Astrocyte of the spinal cord (primary cell): Measurements from ENCODE around the gene EYA3.

Experiments
- DNase-seq: peaks from one replicate; pipeline ENCODE4 v3.0.0; 2011; ENCODE audit warnings: low read depth, low spot score
- H3K4me3 ChIP-seq: 2 replicates; pipeline ENCODE4 v1.5.1; 2011; ENCODE audit warnings: low read depth, mild to moderate bottlenecking, low read length, moderate library complexity
- CTCF ChIP-seq: IDR thresholded peaks from 2 replicates; pipeline ENCODE4 v1.5.1; 2012; ENCODE audit warnings: low read depth, mild to moderate bottlenecking, low read length, inconsistent platforms
- in situ Hi-C: cut with HindIII; loops from 2 replicates; pipeline ENCODE4 v1.10.0; 2017; ENCODE audit warnings: low sequenced_read_pairs

The EYA3 gene

GRCh38 chr1:28036431-28036830 lies 52.0 kb downstream of the EYA3 start:
- TF ChIP-seq CTCF: no peak
- in situ Hi-C loops: no loop called here

GRCh38 chr1:28035420-28035819 lies 53.0 kb downstream of the EYA3 start:
- H3K4me3 ChIP-seq: no peak overlapping the region
- in situ Hi-C loops: no loop called here
- no peak for DNase-seq
- no peak for TF ChIP-seq CTCF

More at GRCh38 chr1:28036431-28036830, 52.0 kb downstream of the EYA3 start:
- no peak overlapping the region for H3K4me3 ChIP-seq
- DNase-seq: no peak

GRCh38 chr1:28032281-28032680 lies 56.1 kb downstream of the EYA3 start:
- in situ Hi-C loops: no loop called here
- H3K4me3 ChIP-seq: no peak overlapping the region
- no peak for TF ChIP-seq CTCF
- DNase-seq: no peak

- TF ChIP-seq CTCF: no peak
- DNase-seq: peak; percentile 10
- in situ Hi-C loops: no loop called here
- no peak overlapping the region for H3K4me3 ChIP-seq
Measured at GRCh38 chr1:28031173-28031572, 57.2 kb downstream of the EYA3 start.

- no peak for TF ChIP-seq CTCF
- in situ Hi-C loops: no loop called here
- DNase-seq: peak; percentile 42
- H3K4me3 ChIP-seq: no peak overlapping the region
Measured at GRCh38 chr1:28028873-28029654, 59.3 kb downstream of the EYA3 start.

GRCh38 chr1:28027660-28028059 lies 60.8 kb downstream of the EYA3 start:
- no peak for DNase-seq
- no peak overlapping the region for H3K4me3 ChIP-seq
- in situ Hi-C loops: no loop called here
- no peak for TF ChIP-seq CTCF

- H3K4me3 ChIP-seq: no peak overlapping the region
- DNase-seq: no peak
- TF ChIP-seq CTCF: no peak
- in situ Hi-C loops: no loop called here
Measured at GRCh38 chr1:28027238-28027637, 61.2 kb downstream of the EYA3 start.
